HG02678 (cell line): ENCODE data around the gene NFKB1.
"Not testable (repeated sequence)": the region's sequence is repeated elsewhere in the genome, so short reads cannot be mapped to it uniquely, and the experiment has no call there.

Experiments
- ATAC-seq: cut with Tn5 transposase; IDR thresholded peaks from one replicate; pipeline ENCODE4 v1.9.1; 2021; ENCODE audit warnings: mild to moderate bottlenecking, moderate library complexity; ENCODE audit not compliant: unreplicated experiment

Gene NFKB1

GRCh38 chr4:102596532-102596931, 95.4 kb downstream of the NFKB1 start:
- ATAC-seq: no peak

GRCh38 chr4:102598086-102598761, 97.1 kb downstream of the NFKB1 start:
- ATAC-seq: peak; percentile 81

GRCh38 chr4:102598762-102599374, 97.7 kb downstream of the NFKB1 start:
- ATAC-seq: peak; percentile 49

GRCh38 chr4:102599455-102599854, 98.3 kb downstream of the NFKB1 start:
- no peak for ATAC-seq

GRCh38 chr4:102599886-102600285, 98.7 kb downstream of the NFKB1 start:
- no peak for ATAC-seq

GRCh38 chr4:102600689-102601088, 99.5 kb downstream of the NFKB1 start:
- ATAC-seq: no peak

- ATAC-seq: no peak
Measured at GRCh38 chr4:102601586-102602227, 100.5 kb downstream of the NFKB1 start.

- no peak for ATAC-seq
Measured at GRCh38 chr4:102604222-102604940, 103.2 kb downstream of the NFKB1 start.

- no peak for ATAC-seq
Measured at GRCh38 chr4:102606261-102606660, 105.1 kb downstream of the NFKB1 start.

- no peak for ATAC-seq
Measured at GRCh38 chr4:102606846-102607450, 105.8 kb downstream of the NFKB1 start.

GRCh38 chr4:102608190-102608589, 107.0 kb downstream of the NFKB1 start:
- no peak for ATAC-seq

- ATAC-seq: no peak
Measured at GRCh38 chr4:102610007-102610406, 108.8 kb downstream of the NFKB1 start.

- no peak for ATAC-seq
Measured at GRCh38 chr4:102610476-102610875, 109.3 kb downstream of the NFKB1 start.

GRCh38 chr4:102612210-102612609, 111.1 kb downstream of the NFKB1 start:
- ATAC-seq: no peak

GRCh38 chr4:102612824-102613366, 111.7 kb downstream of the NFKB1 start:
- ATAC-seq: no peak

- ATAC-seq: no peak
Measured at GRCh38 chr4:102614801-102615200, 113.6 kb downstream of the NFKB1 start.

GRCh38 chr4:102616636-102617035, 115.5 kb downstream of the NFKB1 start:
- ATAC-seq: no peak

- not testable (repeated sequence) for ATAC-seq
Measured at GRCh38 chr4:102619021-102619420, 117.9 kb downstream of the NFKB1 start.

- not testable (repeated sequence) for ATAC-seq
Measured at GRCh38 chr4:102619776-102620631, 118.8 kb downstream of the NFKB1 start.
